DMS153 (cell line): Measurements from ENCODE around the gene VARS1.
"Not testable (repeated sequence)": the region's sequence is repeated elsewhere in the genome, so short reads cannot be mapped to it uniquely, and the experiment has no call there.

Experiments used
- DNase-seq: peaks from one replicate; lab custom pipeline; 2025; lab: John Stamatoyannopoulos, UW

Gene VARS1

GRCh38 chr6:31822036-31822821, 26.7 kb upstream of the VARS1 start:
- no peak for DNase-seq

- no peak for DNase-seq
Observed at GRCh38 chr6:31821301-31822035, 25.9 kb upstream of the VARS1 start.

GRCh38 chr6:31820399-31820798, 24.8 kb upstream of the VARS1 start:
- not testable (repeated sequence) for DNase-seq

GRCh38 chr6:31819871-31820299, 24.3 kb upstream of the VARS1 start:
- no peak for DNase-seq

GRCh38 chr6:31817929-31818511, 22.5 kb upstream of the VARS1 start:
- DNase-seq: not testable (repeated sequence)

GRCh38 chr6:31817133-31817928, 21.8 kb upstream of the VARS1 start:
- not testable (repeated sequence) for DNase-seq

- peak; percentile 94 for DNase-seq
Observed at GRCh38 chr6:31815025-31815838, 19.7 kb upstream of the VARS1 start, which contains the start of the genes HSPA1A and HSPA1L. TSS of gene HSPA1A (plus strand) at chr6:31815543. CDS start at chr6:31815757, 214 bp downstream. TSS of gene HSPA1L (minus strand) at chr6:31815283. CDS start at chr6:31811972, 3,311 bp downstream.

GRCh38 chr6:31814677-31815024, 19.1 kb upstream of the VARS1 start:
- peak; percentile 94 for DNase-seq

- no peak for DNase-seq
Observed at GRCh38 chr6:31813465-31813849, 17.9 kb upstream of the VARS1 start.

GRCh38 chr6:31811645-31812044, 16.1 kb upstream of the VARS1 start:
- no peak for DNase-seq

GRCh38 chr6:31808599-31808998, 13.0 kb upstream of the VARS1 start:
- not testable (repeated sequence) for DNase-seq

- peak; percentile 92 for DNase-seq
Observed at GRCh38 chr6:31806470-31807272, 11.1 kb upstream of the VARS1 start, which contains the start of gene LSM2. TSS of gene LSM2 (minus strand) at chr6:31806966. CDS start at chr6:31806757, 209 bp downstream.

GRCh38 chr6:31805939-31806469, 10.5 kb upstream of the VARS1 start:
- no peak for DNase-seq

GRCh38 chr6:31801031-31801927, 5.7 kb upstream of the VARS1 start:
- not testable (repeated sequence) for DNase-seq

- DNase-seq: no peak
Observed at GRCh38 chr6:31799781-31800180, 4.2 kb upstream of the VARS1 start.

- DNase-seq: no peak
Observed at GRCh38 chr6:31797588-31797987, 2.0 kb upstream of the VARS1 start.

GRCh38 chr6:31796993-31797385, 1.4 kb upstream of the VARS1 start:
- DNase-seq: no peak

GRCh38 chr6:31794866-31795615, 511 bp downstream of the VARS1 start:
- DNase-seq: no peak
